Measurements from ENCODE around the gene ELMO3. TPM values are rescaled to one million over a fixed set of nuclear protein-coding genes. Genes with fewer than 3 reads are reported as not detected.
A peak's percentile ranks its signal among the peaks of the same experiment; 100 is the strongest.

Gene ELMO3
- total RNA-seq, 1 donor from 2014 or later, result 5.5 TPM

DNA sequence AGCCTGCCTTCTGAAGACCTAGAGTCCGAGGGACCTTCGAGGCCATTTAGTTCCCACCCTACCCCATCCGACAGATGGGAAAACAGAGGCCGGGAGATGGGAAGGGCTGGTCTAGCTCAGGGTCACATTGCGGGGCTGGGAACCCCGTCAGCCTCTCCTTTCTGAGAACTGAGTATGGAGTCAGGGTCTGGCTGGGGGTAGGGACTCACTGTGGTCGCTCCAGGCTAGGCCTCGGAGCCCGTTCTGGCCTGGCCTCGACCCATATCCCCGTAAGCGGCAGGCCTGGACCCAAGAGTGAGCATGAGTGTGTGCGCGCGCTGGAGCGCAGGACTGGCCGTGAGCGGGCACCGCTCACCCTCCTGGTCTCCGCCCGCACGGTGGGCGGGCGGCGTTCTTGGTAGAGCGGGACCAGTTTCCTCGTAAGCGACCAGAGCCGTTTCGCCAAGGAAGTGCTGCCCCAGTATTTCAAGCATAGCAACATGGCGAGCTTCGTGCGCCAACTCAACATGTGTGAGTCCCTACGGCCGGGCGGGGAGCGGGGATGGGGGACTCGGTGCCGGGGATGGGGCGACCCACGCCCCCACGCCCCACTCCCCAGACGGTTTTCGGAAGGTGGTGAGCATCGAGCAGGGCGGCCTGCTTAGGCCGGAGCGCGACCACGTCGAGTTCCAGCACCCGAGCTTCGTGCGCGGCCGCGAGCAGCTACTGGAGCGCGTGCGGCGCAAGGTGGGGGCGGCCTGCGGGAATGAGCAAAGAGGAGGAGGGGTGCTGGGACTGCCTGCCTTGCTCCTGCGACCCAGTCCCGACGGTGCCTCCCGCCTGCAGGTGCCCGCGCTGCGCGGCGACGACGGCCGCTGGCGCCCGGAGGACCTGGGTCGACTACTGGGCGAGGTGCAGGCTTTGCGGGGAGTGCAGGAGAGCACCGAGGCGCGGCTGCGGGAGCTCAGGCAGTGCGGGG lies 33.5 kb upstream of the ELMO3 start:
- Mint-ChIP-seq H3K27me3 (peaks cover 81% of the 10 kb centered on the region), H3K9me3 (ENCODE audit: low read depth) (no peaks in the 10 kb centered on the region), H3K27ac (no peak overlapping the region), H3K4me3 (ENCODE audit: low read depth) (no peak overlapping the region), H3K36me3 (ENCODE audit: insufficient read depth) (no peaks in the 10 kb centered on the region), H3K4me1 (ENCODE audit: low read depth) (peaks cover 6% of the 10 kb centered on the region)
- TF ChIP-seq, protein P1, sequence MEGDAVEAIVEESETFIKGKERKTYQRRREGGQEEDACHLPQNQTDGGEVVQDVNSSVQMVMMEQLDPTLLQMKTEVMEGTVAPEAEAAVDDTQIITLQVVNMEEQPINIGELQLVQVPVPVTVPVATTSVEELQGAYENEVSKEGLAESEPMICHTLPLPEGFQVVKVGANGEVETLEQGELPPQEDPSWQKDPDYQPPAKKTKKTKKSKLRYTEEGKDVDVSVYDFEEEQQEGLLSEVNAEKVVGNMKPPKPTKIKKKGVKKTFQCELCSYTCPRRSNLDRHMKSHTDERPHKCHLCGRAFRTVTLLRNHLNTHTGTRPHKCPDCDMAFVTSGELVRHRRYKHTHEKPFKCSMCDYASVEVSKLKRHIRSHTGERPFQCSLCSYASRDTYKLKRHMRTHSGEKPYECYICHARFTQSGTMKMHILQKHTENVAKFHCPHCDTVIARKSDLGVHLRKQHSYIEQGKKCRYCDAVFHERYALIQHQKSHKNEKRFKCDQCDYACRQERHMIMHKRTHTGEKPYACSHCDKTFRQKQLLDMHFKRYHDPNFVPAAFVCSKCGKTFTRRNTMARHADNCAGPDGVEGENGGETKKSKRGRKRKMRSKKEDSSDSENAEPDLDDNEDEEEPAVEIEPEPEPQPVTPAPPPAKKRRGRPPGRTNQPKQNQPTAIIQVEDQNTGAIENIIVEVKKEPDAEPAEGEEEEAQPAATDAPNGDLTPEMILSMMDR (IDR thresholded peaks at IDR 0.05; ENCODE audit: unreplicated experiment), result no peak
- no peak for DNase-seq (ENCODE audit: low spot score, unreplicated experiment)

DNA sequence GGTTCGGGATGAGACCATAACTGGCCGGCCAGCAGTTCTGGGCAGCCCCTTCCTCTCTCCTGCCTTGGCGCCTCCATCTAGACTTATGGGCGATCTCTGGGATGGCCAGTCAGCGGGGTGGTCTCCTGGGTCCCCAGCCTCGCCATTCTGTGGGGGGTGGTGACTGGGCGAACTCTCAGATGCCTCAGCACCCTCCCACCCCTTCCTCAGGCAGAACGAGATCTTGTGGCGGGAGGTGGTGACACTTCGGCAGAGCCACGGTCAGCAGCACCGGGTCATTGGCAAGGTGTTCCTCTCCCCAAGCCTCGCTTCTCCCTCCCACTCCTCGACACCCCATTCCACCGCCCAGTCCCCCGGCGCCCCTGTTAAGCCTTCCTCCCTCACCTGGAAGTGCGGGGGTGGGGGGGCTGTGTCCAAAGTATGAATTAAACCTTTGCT lies 32.8 kb upstream of the ELMO3 start:
- Mint-ChIP-seq H3K4me3 (ENCODE audit: low read depth) (no peak overlapping the region), H3K36me3 (ENCODE audit: insufficient read depth) (no peaks in the 10 kb centered on the region), H3K9me3 (ENCODE audit: low read depth) (no peaks in the 10 kb centered on the region), H3K27ac (no peak overlapping the region), H3K27me3 (peaks cover 78% of the 10 kb centered on the region), H3K4me1 (ENCODE audit: low read depth) (peaks cover 9% of the 10 kb centered on the region)
- no peak for DNase-seq (ENCODE audit: low spot score, unreplicated experiment)
- TF ChIP-seq, protein P1 (IDR thresholded peaks at IDR 0.05; ENCODE audit: unreplicated experiment), result no peak

DNA sequence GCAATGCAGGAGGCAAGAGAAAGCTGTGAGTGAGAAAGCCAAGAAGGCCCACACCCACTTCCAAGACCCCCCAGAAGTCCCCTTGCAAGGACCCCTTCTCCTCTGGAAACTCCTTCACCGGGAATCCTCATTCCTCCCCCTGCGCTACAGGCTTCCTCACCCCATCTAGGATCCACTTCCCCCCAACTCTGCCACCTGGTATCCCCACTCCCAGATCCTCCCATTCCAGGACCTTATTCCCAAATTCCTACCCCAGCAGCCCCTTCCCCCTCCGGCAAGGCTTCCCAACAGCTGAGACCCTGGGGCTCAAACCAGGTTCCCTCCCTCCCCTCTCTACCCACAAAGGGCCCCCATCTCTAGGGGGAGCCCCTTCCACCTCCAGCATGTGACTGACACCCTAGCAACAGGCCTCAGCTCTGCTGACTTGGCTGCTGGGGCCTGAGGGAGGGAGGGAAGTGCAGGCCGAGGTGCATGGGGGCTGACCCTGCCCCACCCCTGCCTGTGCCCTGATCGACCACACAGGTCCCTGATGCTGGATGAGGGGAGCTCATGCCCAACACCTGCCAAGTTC lies 32.2 kb upstream of the ELMO3 start:
- Mint-ChIP-seq H3K4me1 (ENCODE audit: low read depth) (peaks cover 10% of the 10 kb centered on the region), H3K9me3 (ENCODE audit: low read depth) (no peaks in the 10 kb centered on the region), H3K27me3 (peaks cover 80% of the 10 kb centered on the region), H3K27ac (no peak overlapping the region), H3K36me3 (ENCODE audit: insufficient read depth) (no peaks in the 10 kb centered on the region), H3K4me3 (ENCODE audit: low read depth) (no peak overlapping the region)
- no peak for DNase-seq (ENCODE audit: low spot score, unreplicated experiment)
- TF ChIP-seq, protein P1 (IDR thresholded peaks at IDR 0.05; ENCODE audit: unreplicated experiment), result no peak

DNA sequence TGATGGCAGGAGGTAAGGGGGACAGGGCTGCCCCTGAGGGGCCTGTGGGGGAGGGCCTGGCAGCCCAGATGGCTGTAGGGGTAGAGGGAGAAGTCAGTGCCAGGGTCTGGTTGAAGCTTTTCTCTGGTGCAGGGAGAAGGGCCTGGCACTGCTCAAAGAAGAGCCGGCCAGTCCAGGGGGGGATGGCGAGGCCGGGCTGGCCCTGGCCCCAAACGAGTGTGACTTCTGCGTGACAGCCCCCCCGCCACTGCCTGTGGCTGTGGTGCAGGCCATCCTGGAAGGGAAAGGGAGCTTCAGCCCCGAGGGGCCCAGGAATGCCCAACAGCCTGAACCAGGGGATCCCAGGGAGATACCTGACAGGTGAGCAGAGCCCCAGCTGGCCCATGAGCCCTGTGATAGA lies 31.3 kb upstream of the ELMO3 start:
- peaks cover 10% of the 10 kb centered on the region for H3K4me1 Mint-ChIP-seq (ENCODE audit: low read depth)
- H3K27me3 Mint-ChIP-seq, result peaks cover 78% of the 10 kb centered on the region
- no peak overlapping the region for H3K4me3 Mint-ChIP-seq (ENCODE audit: low read depth)
- H3K36me3 Mint-ChIP-seq (ENCODE audit: insufficient read depth), result no peaks in the 10 kb centered on the region
- no peak for DNase-seq (ENCODE audit: low spot score, unreplicated experiment)
- no peak overlapping the region for H3K27ac Mint-ChIP-seq
- no peaks in the 10 kb centered on the region for H3K9me3 Mint-ChIP-seq (ENCODE audit: low read depth)
- TF ChIP-seq, protein P1 (IDR thresholded peaks at IDR 0.05; ENCODE audit: unreplicated experiment), result no peak

DNA sequence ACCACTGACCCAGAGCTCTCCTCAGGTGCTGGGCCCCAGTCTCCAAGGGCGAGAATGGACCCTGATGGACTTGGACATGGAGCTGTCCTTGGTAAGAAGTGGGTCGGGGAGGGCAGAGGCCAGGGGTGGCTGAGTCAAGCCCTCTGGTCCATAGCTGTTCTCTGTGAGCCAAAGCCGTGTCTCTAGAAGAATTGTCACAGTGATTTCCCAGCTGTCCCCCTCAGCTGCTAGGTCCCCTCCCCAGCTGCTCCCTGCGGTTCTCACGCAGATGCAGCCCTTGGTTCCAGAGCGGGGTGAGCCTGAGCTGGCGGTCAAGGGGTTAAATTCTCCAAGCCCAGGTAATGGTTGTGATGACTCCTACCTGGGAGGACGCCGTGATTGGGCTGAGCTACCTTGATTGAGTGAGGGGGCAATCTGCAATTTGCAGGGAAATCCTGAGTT lies 29.9 kb upstream of the ELMO3 start:
- Mint-ChIP-seq H3K36me3 (ENCODE audit: insufficient read depth) (no peaks in the 10 kb centered on the region), H3K9me3 (ENCODE audit: low read depth) (no peaks in the 10 kb centered on the region), H3K4me3 (ENCODE audit: low read depth) (peak overlapping the region; percentile 21), H3K27me3 (peaks cover 84% of the 10 kb centered on the region), H3K4me1 (ENCODE audit: low read depth) (peaks cover 20% of the 10 kb centered on the region), H3K27ac (no peak overlapping the region)
- TF ChIP-seq, protein P1 (IDR thresholded peaks at IDR 0.05; ENCODE audit: unreplicated experiment), result no peak
- DNase-seq (ENCODE audit: low spot score, unreplicated experiment), result no peak

Measured in progenitor cell of endocrine pancreas (in vitro differentiated cells).